Fibroblast of skin of left biceps (primary cell): Measurements from ENCODE around the gene ZFP28.

Source experiments
- DNase-seq, 2 experiments: peaks; one replicate each; pipeline ENCODE4 v3.0.0-alpha.2; 2013; ENCODE audit warnings: low read depth in 2 of 2

The ZFP28 gene

DNA sequence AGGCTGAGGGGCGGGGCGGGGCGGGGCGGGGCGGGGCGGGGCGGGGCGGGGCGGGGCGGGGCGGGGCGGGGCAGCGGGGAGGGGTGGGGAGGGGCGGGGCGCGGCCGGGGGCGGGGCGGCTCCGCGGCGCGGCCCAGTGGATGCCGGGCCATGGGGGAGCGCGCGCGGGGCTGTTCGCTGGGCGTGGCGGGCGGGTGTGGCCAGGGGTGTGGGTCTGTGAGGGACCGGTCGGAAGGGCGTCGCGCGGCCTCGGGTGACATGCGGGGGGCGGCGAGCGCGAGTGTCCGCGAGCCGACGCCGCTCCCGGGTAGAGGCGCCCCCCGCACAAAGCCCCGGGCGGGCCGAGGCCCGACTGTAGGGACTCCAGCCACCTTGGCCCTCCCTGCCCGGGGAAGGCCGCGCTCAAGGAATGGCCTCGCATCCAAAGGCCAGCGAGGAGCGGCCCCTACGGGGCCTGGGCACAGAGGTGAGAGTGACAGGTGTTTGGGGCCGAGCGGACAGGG is at the start of gene ZFP28:
ZFP28 (plus strand) TSS at position 188 of the 503 bp plus-strand sequence; CDS start at position 259, 71 bp downstream.
- DNase-seq, result peak in 1 of 2 experiments; percentile 9

DNA sequence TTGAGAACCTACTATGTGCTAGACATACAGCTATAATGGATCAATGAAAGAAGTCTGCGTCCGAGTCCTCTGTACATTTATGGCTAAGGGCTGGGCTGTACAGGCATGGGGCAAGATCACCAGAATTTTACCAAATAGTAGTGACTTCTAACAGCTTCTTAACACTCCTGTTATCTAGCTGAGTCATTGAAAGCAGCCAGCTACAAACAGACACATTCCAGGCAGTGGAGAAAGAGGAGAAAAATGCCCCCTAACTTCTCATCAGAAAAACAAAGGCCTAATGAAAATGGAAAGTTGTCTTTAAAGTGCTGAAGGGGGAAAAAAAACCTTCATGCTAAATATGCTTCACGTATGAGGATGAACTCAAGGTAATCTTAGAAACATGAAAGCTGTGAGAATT is 47.3 kb upstream of the ZFP28 start:
- DNase-seq, result no peak

DNA sequence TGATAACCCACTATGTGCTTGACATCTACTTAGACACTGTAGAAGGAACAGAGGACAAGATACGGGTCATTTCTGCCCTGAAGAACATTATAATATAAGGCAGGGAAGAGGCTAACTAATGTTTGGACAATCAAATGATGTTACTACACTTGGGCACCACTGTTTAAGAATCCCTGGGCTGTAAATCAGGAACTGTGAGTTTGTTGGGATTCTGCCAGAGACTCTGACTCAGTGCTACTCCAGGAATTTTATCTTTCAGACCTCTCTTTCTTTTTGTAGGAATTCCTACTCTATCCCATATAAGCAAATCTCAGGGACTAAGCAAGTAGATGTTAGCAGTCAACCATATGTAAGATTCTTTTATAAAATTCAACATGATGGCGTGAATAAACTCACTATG is 34.2 kb upstream of the ZFP28 start:
- no peak for DNase-seq

DNA sequence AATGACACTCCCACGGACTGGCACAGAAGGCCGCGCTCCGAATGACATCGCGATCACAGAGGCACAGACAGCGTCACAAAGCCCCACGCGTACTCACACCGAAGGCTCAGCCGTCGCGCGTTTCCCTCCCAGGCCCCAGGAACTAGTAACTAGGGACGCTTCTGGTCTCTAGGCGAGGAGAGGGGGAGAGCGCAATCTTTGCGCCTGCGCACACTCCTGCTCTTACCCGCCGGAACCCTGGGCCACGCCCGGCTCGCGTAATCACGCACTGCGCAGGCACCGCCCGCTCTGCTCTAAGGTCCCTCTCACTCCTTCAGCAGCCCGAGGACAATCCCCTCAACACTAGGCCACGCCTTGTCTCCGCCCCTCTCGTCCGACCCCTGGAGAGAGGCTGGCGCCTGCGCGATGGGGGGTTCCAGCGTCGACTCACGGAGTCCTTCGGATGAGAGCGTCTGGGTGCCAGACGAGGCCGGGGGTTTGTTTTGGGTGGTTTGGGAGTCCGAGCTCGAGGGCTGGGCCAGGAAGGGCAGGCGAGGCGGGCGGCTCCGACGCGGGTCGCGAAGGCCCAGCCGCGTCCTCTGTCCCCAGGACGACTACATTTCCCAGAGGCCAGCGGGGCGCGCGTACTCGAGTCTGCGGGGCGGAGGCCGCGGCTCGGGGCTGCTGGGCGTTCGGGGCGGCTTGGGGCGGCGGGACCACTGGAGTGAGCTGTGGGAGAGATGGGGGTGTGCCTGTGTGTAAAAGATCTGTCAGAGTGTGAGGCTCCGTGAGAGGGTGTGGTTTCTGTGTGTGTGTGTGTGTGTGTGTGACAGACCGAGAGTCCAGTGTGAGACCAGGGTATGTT is 31.1 kb upstream of the ZFP28 start, which contains the start of gene ZNF471:
ZNF471 (plus strand) TSS at position 410 of the 844 bp plus-strand sequence. CDS start 3,717 bp downstream, outside the sequence.
- peak; percentile 95 for DNase-seq

DNA sequence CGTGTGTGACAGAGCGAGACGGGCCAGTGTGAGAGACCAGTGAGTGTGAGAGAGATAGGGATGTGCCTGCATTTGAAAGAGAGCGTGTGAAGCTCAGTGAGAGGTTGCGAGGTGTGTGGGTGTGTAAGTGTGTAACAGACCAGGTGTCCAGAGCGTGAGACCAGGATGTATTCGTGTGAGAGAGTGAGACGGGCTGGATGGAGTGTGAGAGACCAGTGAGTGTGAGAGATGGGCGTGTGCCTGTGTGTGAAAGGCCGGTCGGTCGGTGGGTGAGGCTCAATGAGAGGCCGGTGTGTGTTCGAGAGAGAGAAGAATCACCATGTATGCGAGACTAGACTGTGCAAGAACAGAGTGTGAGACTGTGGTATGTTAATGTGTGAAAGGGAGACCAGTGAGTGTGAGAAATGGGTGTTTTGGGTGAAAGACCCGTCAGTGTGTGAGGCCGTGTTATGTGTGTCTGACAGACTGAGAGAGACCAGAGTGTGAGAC is 30.4 kb upstream of the ZFP28 start:
- DNase-seq, result no peak

DNA sequence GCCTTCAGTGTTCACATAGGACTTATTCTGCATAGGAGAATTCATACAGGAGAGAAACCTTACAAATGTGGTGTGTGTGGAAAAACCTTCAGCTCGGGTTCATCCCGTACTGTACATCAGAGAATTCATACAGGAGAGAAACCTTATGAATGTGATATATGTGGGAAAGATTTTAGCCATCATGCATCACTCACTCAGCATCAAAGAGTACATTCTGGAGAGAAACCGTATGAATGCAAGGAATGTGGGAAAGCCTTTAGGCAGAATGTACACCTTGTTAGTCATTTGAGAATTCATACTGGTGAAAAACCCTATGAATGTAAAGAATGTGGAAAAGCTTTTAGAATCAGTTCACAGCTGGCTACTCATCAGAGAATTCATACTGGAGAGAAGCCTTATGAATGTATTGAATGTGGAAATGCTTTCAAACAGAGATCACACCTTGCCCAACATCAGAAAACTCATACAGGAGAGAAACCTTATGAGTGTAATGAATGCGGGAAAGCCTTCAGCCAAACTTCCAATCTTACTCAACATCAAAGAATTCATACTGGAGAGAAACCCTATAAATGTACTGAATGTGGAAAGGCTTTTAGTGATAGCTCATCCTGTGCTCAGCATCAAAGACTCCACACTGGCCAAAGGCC is 13.4 kb upstream of the ZFP28 start:
- DNase-seq, result no peak

DNA sequence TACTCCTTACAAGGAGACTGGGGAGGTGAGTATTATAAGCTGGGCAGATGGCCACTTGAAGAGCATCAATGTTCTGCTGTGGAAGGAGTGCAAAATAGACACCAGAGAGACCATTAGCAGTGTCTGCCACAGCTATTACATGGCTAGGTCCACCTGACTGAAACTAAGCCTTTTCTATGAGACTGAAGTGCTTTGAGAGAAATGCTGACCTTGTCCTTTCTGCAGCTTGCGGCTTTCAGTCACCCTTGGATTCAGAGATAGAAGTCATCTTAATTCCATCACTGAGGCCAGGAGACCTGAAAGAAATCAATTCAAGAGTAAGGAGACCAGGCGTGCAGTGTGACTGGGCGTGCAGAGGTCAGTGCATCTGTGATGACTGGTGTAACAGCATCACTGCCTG is 1.3 kb upstream of the ZFP28 start:
- no peak for DNase-seq

DNA sequence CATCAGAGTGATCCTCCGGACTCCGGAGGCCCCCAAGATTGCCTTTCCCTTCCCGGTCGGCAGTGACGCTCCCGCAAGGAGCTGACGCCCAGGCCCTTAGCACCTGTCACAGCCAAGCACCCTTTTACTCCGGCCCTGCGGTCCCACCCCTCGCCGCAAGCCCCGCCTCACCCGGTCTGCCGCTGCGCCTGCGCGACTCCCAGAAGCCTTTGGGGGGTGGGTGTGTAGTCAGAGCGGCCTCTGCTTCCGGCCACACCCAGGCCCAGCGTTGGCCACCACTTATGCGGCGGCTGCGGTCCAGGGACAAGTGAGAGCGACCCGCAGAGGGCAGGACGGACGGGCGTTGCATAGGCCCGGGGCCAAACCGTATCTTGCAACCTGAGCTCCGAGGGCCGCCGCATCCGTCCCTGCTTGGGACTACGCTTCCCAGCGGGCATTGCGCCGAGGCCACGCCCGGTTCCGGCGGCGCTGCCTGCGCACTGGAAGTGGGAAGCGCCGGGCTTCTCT is 441 bp upstream of the ZFP28 start:
- peak; percentile 63 for DNase-seq

DNA sequence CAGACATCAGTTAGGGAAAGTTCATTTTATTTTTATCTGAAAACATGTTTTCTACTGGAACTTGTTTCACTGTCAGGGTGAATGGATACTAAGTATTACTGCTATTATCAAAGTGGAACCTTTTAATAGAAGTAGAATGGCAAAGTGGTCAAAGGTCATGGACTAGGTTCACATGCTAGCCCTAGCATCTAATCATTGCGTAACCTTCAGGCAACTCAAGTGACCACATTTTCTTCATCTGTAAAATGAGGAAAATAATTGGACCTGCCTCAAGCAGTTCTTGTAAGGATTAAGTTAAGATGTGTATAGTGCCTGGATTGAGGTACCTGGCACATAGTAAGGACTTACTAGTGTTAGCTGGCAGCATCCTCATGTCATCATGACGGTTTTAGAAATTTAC is 5.0 kb downstream of the ZFP28 start:
- DNase-seq, result no peak

DNA sequence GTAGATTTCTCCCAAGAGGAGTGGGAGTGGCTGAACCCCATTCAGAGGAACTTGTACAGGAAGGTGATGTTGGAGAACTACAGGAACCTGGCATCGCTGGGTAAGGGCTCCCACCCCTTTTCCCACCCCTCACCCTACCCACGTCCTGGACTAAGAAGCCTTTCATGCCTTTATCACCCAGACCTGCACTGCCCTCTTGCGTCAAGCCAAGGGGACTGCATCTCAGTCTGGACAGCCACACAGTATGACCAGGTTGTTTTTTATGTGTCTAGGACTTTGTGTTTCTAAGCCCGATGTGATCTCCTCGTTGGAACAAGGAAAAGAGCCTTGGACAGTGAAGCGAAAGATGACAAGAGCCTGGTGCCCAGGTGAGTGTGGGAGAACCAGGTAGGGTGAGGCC is 8.8 kb downstream of the ZFP28 start:
- no peak for DNase-seq

DNA sequence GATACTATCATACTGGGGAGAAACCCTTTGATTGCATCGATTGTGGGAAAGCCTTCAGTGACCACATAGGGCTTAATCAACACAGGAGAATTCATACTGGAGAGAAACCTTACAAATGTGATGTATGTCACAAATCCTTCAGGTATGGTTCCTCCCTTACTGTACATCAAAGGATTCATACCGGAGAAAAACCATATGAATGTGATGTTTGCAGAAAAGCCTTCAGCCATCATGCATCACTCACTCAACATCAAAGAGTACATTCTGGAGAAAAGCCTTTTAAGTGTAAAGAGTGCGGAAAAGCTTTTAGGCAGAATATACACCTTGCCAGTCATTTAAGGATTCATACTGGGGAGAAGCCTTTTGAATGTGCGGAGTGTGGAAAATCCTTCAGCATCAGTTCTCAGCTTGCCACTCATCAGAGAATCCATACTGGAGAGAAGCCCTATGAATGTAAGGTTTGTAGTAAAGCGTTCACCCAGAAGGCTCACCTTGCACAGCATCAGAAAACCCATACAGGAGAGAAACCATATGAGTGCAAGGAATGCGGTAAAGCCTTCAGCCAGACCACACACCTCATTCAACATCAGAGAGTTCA is 15.6 kb downstream of the ZFP28 start:
- DNase-seq, result no peak

DNA sequence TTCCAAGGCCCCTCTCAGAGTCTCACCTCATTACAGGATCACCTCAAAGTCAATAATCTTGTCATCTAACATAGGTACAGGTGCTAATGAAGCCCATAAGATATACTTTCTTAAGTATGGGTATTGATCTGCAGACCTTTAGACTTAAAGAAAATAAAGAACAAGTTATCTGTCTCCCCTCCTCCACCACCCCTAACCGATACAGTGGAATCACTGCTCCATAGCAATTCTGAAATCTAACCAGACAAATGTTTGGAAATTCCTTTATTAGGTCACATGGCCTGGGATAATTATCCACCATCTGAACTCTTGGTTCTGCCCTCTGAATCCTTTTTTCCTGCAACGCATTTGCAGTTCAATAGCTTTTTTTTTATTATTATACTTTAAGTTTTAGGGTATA is 24.0 kb downstream of the ZFP28 start:
- DNase-seq, result no peak

DNA sequence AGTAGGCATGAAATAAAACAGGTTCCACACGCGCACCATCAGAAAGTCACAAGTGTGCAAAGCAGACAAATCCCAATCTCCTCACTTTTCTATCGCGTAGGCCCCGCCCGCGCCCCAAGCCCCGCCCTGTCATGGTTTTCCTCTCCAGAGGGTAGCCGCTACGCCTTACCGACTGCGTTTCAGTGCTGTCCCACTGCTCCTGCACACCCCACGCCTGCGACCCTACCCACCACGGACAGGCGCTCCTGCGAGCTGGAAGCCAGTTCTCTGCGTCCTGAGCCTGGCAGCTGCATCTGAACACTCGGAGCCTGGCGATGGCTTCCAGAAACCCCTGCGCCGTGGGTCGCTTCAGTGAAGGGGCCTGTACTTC is 28.1 kb downstream of the ZFP28 start:
- peak; percentile 0 to 5 for DNase-seq

DNA sequence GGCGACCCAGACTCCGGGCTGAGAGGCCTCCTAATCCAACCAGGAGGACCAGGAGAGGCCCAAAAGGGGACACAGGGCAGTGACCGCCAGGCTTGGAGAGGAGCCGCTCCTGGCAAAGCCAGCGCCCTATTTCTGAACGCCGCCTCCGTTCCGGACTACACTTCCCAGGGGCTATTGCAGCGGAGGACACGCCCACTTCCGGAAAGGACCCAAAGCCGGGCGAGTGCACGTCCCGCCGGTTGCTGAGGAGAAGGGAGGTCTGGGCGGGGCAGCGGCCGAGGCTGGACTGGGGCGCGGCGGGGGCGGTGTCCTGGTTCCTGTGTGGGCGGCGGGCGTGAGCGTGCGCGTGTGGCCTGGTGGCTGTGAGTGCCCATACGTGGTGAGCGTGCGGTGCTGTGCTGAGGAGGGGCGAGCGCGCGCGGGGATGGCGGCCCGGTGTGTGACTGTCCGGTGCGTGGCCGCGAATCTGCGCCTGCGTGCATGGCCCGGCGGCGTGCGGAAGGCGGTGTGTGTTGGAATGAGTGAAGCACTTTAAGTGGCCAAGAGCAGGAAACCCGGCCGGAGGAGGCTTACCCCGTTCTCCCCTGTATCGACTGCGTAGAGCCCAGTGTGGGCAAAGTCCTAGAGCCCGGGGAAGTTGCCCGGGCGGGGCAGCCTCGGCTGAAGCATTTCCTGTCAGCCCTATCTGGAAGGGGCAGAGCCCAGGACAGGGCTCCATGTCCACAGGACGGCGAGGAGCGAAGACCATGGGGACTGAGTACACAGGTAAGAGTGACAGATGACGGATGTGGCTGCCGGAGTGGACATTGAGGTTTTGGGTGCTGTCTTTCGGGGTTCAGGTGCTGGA is 28.7 kb downstream of the ZFP28 start, which contains the start of gene ZNF470:
ZNF470 (plus strand) TSS at position 195 of the 847 bp plus-strand sequence. CDS start 2,844 bp downstream, outside the sequence.
- DNase-seq, result peak; percentile 71

DNA sequence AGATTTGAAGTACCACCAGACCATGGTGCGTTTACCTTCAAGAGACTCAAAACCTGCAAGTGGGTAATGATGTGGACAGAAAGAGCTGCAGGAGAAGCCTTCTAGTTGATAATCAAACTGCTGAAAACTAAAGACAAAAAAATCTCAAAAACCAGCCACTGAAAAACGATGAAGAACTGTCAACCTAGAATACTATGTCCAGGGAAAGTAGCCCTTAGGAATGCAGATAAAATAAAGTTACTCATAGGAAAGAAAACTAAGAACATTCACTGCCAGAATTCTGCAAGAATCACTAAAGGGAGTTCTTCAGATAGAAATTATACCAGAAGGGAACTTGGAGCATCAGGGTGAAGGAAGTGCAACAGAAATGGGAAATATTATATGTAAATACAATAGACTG is 33.8 kb downstream of the ZFP28 start:
- no peak for DNase-seq

DNA sequence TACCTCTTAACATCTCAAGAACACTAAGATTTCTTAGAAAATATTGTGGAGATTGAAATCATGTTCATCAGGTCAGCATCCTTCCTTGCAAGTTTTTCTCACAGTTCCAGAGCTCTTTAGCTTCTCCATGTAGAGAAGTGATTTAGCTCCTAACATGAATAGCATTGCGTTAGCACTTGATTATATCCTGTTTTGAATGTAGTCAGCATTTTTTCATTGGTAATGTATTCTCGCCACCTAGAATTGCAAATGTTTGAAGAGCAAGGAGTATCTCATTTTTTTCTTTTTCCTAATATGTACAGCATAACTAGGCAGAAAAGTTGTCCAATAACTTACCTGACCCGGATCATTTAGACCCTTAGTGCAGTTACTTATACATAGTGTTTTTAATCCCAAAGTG is 35.2 kb downstream of the ZFP28 start:
- no peak for DNase-seq

DNA sequence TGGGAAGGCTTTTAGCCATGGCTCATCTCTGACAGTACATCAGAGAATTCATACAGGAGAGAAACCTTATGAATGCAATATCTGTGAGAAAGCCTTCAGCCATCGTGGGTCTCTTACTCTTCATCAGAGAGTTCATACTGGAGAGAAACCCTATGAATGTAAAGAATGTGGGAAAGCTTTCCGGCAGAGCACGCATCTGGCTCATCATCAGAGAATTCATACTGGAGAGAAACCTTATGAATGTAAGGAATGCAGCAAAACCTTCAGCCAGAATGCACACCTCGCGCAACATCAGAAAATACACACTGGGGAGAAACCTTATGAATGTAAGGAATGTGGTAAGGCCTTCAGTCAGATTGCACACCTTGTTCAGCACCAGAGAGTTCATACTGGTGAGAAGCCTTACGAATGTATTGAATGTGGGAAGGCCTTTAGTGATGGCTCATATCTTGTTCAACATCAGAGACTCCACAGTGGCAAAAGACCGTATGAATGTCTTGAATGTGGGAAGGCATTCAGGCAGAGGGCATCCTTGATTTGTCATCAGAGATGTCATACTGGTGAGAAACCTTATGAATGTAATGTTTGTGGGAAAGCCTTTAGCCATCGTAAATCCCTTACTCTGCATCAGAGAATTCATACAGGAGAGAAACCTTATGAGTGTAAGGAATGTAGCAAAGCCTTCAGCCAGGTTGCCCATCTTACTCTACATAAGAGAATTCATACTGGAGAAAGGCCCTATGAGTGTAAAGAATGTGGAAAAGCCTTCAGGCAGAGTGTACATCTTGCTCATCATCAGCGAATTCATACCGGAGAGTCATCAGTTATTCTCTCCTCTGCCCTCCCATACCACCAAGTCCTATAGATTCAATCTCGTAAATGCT is 39.2 kb downstream of the ZFP28 start:
- DNase-seq, result no peak

DNA sequence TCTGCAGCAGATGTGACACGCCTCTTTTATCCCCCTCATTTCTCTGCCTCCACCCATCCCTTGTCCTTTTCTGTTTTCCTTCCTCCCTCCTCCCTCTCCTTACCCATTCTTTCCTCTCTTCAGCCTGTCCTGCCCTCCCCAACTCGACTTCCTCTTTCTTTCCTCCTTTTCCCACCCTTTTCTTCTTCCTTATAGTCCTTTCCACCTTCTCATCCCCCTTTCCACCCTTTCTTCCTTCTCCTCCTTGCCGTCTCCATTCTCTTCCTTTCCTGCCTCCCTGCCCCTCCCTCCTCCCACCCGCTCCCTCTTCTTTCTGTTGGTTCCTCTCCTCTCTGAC is 55.7 kb downstream of the ZFP28 start:
- DNase-seq, result no peak

DNA sequence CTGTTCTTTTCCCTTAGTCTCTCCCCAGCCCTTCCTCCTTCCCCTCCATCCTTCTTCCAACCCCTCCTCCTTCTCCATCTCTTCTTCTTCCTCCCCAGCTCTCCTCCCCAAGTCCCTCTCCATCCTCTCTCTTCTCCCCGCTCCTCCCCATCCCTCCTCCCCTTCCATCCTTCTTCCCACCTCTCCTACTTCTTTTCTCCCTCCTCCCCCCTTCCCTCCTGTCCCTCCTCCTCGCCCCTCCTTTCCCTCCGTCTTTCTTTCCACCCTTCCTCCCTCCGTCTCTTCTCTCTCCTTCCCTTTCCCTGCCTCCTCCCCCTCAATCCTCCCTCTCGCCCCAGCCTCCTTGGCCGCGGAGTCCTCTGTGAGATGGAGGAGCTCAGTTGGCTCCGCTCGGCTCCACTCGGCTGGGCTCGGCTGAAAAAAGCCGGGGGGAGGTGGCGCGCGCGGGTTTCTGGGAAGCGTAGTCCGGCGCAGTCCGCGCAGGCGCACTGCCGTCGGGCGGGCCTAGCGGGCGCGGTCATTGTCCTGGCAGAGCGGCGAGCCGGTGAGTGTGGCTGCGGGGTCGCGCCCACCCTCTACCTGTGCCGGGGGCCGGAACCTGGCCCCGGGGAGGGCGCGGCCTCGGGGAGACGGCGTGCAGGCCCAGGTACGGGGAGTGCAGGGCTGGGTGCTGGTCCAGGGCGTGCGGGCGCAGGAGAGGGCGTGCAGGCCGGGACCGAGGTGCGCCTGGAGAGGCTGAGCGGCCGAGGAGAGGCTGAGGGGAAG is 56.2 kb downstream of the ZFP28 start, which contains the start of gene ZNF71:
ZNF71 (plus strand) TSS at position 520 of the 765 bp plus-strand sequence. CDS start 6,257 bp downstream, outside the sequence.
- DNase-seq, result peak; percentile 66 to 70
